Measurements from ENCODE around the gene UQCRC2.

Gene UQCRC2

DNA sequence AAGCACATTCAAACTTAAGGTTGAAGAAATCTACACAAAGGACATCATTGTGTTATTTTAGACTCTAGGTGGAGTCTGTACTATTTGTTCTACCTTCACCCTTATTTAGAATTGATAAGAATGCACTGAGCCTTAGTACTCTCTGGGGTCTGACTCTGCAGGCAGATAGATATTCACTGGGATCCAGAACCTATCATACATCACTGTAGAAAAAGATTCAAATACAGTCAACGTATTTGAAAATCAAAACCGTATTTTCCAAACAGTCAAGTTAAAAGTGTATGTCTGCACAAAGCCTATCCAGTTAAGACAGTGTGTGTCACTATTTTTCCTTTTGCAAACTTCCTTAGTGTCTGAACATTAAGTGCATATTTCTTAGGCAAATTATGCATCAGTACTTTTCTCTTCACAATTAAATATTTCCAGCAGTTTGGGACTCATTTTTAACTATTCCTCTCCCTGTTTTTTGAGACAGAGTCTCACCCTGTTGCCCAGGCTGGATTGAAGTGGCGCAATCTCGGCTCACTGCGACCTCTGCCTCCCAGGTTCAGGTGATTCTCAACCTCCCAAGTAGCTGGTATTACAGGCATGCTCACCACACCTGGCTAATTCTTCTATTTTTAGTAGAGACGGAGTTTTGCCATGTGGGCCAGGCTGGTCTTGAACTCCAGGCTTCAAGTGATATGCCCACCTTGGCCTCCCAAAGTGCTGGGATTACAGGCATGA lies 77.1 kb downstream of the UQCRC2 start:
- no peak for DNase-seq (ENCODE audit: low spot score in 2 of 2)
- peaks cover 4% of the 10 kb centered on the region for H3K4me1 ChIP-seq
- H3K36me3 ChIP-seq (replicated peaks) = no peaks in the 10 kb centered on the region
- no peaks in the 10 kb centered on the region for H3K27me3 ChIP-seq (ENCODE audit: low read depth)
- H3K9me3 ChIP-seq = no peaks in the 10 kb centered on the region
- in situ Hi-C loops (cut with MboI; ENCODE audit: low sequenced_read_pairs) = no loop called here
- no peak overlapping the region for H3K4me3 ChIP-seq

DNA sequence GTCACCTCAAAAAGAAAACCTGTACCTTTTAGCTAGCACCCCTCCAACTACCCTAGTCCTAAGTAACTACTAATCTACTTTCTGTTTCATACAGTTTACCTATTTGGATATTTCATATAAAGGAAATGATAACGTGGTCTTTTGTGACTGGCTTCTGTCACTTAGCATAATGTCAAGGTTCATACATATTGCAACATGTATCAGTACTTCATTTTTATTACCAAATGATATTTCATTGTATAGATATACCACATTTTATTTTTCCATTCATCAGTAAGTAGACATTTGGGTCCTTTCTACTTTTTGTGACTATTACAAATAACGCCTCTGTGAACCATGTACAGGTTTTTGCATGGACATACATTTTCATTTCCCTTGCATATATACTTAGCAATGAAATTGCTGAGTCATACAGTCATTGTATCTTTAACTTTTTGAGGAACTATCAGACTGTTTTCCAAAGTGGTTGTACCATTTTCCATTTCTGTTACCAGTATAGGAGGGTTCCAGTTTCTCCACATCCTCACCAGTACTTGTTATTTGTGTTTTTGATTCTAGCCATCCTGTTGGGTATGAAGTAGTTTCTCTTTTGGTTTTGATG lies 78.4 kb downstream of the UQCRC2 start:
- Histone ChIP-seq H3K36me3 (replicated peaks) (no peaks in the 10 kb centered on the region; the same call in 1 of the 2 replicates), H3K4me3 (no peak overlapping the region), H3K9me3 (no peaks in the 10 kb centered on the region), H3K4me1 (peaks cover 2% of the 10 kb centered on the region), H3K27me3 (ENCODE audit: low read depth) (no peaks in the 10 kb centered on the region)
- in situ Hi-C loops (cut with MboI; ENCODE audit: low sequenced_read_pairs) = no loop called here
- no peak for DNase-seq (ENCODE audit: low spot score in 2 of 2)

Measured in HAP-1 (cell line).